A172 (cell line): ENCODE measurements around the gene DENND2D. TPM values are rescaled to one million over a fixed set of nuclear protein-coding genes. Genes with fewer than 3 reads are reported as not detected.

ENCODE experiments used
- DNase-seq: peaks from one replicate; pipeline ENCODE4 v3.0.0-alpha.2; 2015; ENCODE audit warnings: low spot score
- total RNA-seq: library from RNA; depleted of rRNA; stranded (reverse); fragments of >200 nt; shearing (Covaris generic); gene quantifications from 2 replicates; pipeline ENCODE4 v1.2.3, GENCODE V29; 2014

Gene DENND2D
- total RNA-seq, 1 experiment from 2014 or later = 1.6 TPM

DNA sequence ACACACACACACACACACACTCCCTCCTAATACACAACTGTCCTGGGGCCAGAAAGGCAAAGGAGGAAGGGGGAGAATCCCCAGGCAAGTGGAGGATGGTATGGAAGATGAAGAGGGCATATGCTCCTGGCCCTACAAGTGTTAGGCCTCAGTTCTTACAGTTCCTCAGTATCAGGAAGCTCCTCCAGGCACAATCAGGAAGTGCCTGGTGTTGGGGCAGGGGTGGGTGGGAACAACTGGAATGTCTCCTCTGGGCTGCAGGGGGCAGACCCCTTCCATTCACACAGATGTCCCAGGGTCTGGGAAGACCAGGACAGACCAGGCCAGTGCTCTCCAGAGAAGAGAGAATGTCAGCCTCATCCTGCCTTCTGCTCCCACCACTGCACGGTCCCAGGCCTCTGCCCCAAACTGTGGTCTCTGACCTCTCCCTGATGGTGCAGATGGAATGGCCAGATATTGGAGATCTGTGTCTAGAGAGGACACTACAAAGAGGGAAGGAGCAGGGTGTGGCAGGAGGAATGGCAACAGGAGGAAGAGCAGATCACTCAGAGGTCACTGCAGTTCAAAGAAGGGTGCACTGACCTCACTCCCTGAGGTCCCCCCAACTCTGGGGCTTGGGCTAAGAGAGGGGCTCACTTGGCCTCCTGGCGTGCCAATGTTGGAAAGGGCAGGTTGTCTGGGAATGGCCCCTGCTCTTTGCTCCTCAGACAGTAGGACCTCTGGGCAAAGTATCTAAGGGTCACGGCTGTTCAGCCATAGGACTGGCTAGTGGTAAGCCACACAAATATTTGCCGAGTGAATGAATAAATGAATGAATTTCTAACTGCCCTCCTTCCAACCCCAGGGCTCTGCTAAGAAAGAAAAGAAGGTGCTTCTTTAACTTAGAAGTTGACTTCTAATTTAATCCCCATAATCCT lies 2.5 kb upstream of the DENND2D start:
- no peak for DNase-seq

- DNase-seq = no peak
Observed at GRCh38 chr1:111202366-111202706, 1.9 kb upstream of the DENND2D start.

GRCh38 chr1:111201275-111202090 lies 1.0 kb upstream of the DENND2D start:
- no peak for DNase-seq

DNA sequence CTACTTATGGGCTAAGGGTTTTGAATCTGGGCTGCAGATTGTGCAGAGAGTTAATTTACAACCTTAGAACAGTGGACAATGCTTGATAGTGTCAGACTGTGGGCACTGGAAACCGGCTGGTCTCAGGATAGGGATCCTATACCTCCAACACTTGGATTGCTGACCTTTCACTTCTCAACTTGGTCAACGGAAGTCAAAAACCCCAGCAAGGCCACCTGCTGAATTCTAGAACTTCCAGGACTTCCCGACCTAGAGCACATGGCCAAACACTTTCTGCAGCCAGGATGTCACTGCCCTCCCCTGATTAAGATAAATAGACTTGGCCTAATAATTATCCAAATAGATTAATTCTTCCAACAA lies 336 bp upstream of the DENND2D start:
- DNase-seq = no peak

- no peak for DNase-seq
Observed at GRCh38 chr1:111199329-111199728, 1.1 kb downstream of the DENND2D start.

DNA sequence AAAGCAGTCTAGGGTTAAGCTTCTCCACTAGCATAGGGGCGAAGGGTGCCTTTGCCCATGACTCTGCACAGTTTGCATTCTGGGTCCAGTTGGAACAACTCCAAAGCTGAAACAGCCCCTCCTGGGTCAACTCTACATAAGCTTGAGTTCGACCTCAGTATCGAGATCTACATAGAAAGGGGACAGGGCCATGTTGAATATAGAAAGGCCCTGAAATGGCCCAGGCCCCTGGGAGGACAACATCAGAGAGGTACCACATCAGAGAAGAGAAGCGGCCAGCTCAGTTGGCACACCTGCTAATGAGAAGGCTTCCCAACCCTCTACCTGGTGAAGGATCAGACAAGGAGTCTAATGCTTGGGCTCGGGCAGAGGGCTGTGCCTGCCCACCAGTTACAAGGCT lies 1.6 kb downstream of the DENND2D start:
- DNase-seq = no peak

DNA sequence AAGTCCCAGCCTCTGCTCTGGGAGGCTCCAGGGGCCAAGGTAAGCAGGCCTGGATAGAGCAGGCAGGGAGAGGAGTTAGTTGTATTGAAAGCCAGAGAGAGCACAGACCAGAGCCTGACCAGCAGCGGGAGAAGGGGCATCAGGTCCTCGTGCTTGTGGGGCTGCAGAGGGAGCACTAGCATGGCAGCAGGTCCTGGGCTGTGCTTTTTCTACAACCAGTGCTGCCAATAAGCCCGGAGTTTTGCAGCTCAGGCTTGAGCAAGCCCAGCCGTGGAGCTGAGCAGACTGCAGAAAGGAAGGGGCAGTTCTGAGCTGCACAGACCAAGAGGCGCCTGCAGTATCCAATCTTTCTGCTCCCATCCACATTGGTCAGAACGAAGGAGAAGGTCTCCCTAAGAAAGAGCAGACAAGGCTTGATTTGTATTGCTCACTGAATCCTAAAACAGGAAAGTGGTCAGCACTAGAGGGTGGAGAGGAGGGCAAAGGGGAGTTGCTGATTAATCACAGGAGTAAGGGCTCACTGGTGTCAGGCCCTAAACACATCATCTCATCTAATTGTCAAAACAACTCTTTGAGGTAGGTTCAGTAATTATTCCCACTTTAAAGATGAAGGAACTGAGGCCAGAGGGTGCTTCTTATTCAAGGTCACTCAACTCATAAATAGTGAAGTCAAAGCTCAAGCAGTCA lies 2.7 kb downstream of the DENND2D start:
- no peak for DNase-seq

- no peak for DNase-seq
Observed at GRCh38 chr1:111196213-111196612, 4.2 kb downstream of the DENND2D start.

DNA sequence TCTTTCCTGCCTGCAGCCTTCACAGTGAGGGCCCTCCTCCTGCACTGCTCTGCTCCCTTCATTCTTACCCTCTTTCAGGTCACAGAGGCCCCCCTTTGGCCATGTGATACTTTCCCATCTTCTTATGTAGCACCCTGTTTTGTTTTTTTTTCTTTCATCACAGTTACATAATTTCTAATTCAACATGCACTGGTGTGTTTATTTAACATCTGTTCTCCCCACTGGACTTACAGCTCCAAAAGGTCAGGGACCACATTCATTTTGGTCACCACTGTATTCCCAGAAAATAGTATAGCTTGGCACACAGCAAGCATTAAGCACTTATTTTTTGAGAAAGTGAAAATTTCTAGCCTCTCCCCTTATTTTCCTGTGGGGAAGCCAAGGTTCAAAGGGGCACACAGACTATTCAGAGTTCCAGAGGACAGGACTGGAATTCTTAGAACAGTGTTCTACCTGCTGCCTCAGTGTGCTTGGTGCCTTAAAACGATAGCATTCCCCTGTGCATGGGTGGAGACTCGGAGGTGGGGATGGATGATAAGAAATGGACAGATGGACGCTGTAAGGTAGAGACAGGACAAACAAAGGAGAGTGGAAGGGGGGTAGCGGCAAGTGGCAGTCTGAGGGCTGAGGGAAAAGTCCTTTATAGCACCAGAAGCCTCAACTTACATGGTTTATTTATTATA lies 5.3 kb downstream of the DENND2D start:
- DNase-seq = no peak

GRCh38 chr1:111193712-111194480 lies 6.5 kb downstream of the DENND2D start:
- DNase-seq = no peak

- DNase-seq = peak; percentile 16
Observed at GRCh38 chr1:111192658-111193519, 7.6 kb downstream of the DENND2D start.

DNA sequence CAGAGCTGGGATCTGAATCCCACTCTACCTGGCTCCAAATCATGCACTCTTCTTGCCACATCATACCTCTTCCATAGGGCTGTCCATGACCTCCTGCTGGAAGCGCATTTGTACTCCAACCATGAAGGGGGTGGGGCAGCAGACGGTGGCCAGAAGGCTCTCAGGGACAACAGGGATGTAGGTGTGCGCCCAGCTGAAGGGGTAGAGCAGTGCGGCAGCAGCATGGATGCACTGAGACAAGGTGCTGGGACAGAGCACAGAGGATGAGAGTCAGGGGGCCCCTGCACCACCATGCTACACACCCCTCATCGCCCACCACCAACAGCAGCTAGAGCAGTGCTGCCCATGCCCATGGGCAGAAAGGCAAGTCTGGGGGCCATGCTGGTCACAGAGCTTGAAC lies 8.4 kb downstream of the DENND2D start:
- no peak for DNase-seq

- peak; percentile 14 for DNase-seq
Observed at GRCh38 chr1:111191496-111191895, 8.9 kb downstream of the DENND2D start.

GRCh38 chr1:111190931-111191451 lies 9.5 kb downstream of the DENND2D start:
- DNase-seq = no peak

GRCh38 chr1:111184663-111185062 lies 15.8 kb downstream of the DENND2D start:
- DNase-seq = no peak

DNA sequence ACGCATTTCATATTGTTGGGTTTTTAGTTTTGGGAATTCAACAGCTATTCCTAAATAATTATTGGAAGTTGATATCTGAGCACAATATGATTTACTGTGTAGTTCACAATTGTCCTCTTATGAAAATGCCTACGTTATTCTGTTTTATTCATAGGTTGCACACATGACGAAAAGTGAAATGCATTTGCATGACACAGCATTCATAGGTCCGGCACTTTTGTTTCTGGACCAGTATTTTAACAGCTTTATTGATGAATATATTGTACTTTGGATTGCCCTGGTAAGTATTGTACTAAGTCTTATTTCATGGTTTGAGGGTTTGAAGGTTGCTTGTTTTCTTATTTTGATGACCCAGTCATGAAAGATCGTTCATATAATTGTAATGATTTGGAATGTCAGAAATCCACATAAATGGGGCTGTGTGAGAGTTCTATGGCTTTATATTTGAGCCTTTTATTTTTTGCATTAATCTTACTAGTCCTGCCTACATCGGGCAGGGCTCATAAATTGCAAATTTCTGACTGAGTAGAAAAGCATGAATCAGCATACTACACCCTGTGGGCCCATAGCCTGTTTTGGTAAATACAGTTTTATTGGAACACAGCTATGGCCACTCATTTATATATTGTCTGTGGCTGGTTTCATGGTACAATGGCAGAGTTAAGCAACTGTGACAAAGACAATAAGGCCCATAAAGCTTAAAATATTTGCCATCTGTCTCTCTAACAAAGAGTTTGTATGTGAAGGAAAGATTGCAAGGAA lies 17.0 kb downstream of the DENND2D start:
- DNase-seq = no peak

GRCh38 chr1:111182052-111182451 lies 18.4 kb downstream of the DENND2D start:
- no peak for DNase-seq

DNA sequence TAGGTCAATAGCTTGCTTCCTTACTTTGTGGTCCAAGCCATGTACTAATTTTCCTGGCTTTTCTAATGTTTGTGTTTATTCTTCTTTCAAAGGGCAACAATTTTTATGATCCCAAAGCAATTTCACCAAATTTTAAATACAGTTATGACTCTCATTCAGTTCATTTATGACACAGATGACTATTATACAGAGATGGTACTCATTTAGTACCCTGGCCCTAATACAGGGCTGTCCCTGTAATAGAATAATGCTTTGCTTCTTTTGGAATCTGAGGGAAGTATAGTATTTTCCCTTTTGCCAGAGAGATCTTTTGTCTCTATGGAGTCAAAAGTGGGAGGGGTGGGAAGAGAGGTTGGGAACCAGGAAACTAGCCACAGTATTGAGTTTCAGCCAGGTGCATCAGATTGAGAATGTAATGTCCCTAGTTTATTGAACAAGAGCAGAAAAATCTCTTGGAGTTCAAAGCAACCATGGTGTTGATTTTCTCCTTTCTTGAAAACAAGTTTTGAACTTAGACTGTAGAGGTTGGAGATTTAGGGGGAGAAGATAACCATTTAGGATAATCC lies 20.4 kb downstream of the DENND2D start:
- no peak for DNase-seq

DNA sequence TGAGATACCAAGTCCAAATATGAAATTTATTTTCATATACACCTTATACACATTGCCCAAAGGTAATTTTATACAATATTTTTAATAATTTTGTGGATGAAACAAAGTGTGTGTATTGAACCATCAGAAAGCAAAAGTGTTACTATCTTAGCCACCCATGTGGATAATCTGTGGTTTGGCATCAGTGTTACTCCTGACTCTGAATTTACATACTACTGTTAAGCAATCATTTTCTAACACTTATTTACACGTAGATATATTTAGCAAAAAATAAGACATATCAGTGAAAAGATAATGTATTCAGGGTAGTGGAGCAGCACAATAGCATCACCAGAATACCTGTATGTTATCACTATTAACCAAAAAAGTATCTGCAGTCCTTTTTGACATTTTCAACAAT lies 23.8 kb downstream of the DENND2D start:
- no peak for DNase-seq
